ENCODE results near the gene LCN15. TPM values are rescaled to one million over a fixed set of nuclear protein-coding genes. Genes with fewer than 3 reads are reported as not detected.

The LCN15 gene
- total and polyA plus RNA-seq, 2 experiments from 2014 or later, result 0.77 TPM; not detected in 1

GRCh38 chr9:136720898-136721338, 43.4 kb downstream of the LCN15 start:
- H3K27ac ChIP-seq, result peak overlapping the region; percentile 16
- no peak overlapping the region for H3K4me3 ChIP-seq
- H3K9me3 ChIP-seq (ENCODE audit: low read depth), result no peaks in the 10 kb centered on the region
- H3K36me3 ChIP-seq, result peaks cover 38% of the 10 kb centered on the region
- no peak for DNase-seq (ENCODE audit: low read depth in 1 of 2, low spot score in 1 of 2)
- no peak for TF ChIP-seq CTCF (IDR thresholded peaks at IDR 0.05; ENCODE audit: low read depth, low read length)
- H3K4me1 ChIP-seq (ENCODE audit: low read depth), result no peaks in the 10 kb centered on the region
- no peaks in the 10 kb centered on the region for H3K27me3 ChIP-seq

GRCh38 chr9:136720251-136720897, 43.9 kb downstream of the LCN15 start:
- H3K9me3 ChIP-seq (ENCODE audit: low read depth), result no peaks in the 10 kb centered on the region
- peak in 1 of 2 donors; percentile 73 for DNase-seq (ENCODE audit: low read depth in 1 of 2, low spot score in 1 of 2)
- H3K4me1 ChIP-seq (ENCODE audit: low read depth), result no peaks in the 10 kb centered on the region
- no peak overlapping the region for H3K4me3 ChIP-seq
- H3K27me3 ChIP-seq, result no peaks in the 10 kb centered on the region
- H3K27ac ChIP-seq, result peak overlapping the region; percentile 16
- no peak for TF ChIP-seq CTCF (IDR thresholded peaks at IDR 0.05; ENCODE audit: low read depth, low read length)
- H3K36me3 ChIP-seq, result peaks cover 35% of the 10 kb centered on the region

GRCh38 chr9:136719195-136719880, 45.0 kb downstream of the LCN15 start:
- no peaks in the 10 kb centered on the region for H3K4me1 ChIP-seq (ENCODE audit: low read depth)
- H3K27me3 ChIP-seq, result no peaks in the 10 kb centered on the region
- H3K27ac ChIP-seq, result peak overlapping the region; percentile 9
- no peak for TF ChIP-seq CTCF (IDR thresholded peaks at IDR 0.05; ENCODE audit: low read depth, low read length)
- no peak for DNase-seq (ENCODE audit: low read depth in 1 of 2, low spot score in 1 of 2)
- peaks cover 29% of the 10 kb centered on the region for H3K36me3 ChIP-seq
- H3K4me3 ChIP-seq, result no peak overlapping the region
- H3K9me3 ChIP-seq (ENCODE audit: low read depth), result no peaks in the 10 kb centered on the region

- Histone ChIP-seq H3K27ac (peak overlapping the region; percentile 13), H3K4me1 (ENCODE audit: low read depth) (peaks cover 4% of the 10 kb centered on the region), H3K36me3 (peaks cover 22% of the 10 kb centered on the region), H3K4me3 (no peak overlapping the region), H3K27me3 (no peaks in the 10 kb centered on the region), H3K9me3 (ENCODE audit: low read depth) (no peaks in the 10 kb centered on the region)
- TF ChIP-seq CTCF (IDR thresholded peaks at IDR 0.05; ENCODE audit: low read depth, low read length), result no peak
- no peak for DNase-seq (ENCODE audit: low read depth in 1 of 2, low spot score in 1 of 2)
These were observed 45.7 kb downstream of the LCN15 start for GRCh38 chr9:136718345-136719194.

- Histone ChIP-seq H3K27me3 (no peaks in the 10 kb centered on the region), H3K4me3 (no peak overlapping the region), H3K9me3 (ENCODE audit: low read depth) (no peaks in the 10 kb centered on the region), H3K36me3 (peaks cover 10% of the 10 kb centered on the region), H3K27ac (no peak overlapping the region), H3K4me1 (ENCODE audit: low read depth) (peaks cover 6% of the 10 kb centered on the region)
- DNase-seq (ENCODE audit: low read depth in 1 of 2, low spot score in 1 of 2), result no peak
- no peak for TF ChIP-seq CTCF (IDR thresholded peaks at IDR 0.05; ENCODE audit: low read depth, low read length)
These were observed 46.9 kb downstream of the LCN15 start for GRCh38 chr9:136717399-136717798.

All from cardiac muscle cell (in vitro differentiated cells and primary cell).